Common myeloid progenitor, CD34-positive (primary cell): ENCODE data around the gene HS3ST2.
A peak's percentile ranks its signal among the peaks of the same experiment; 100 is the strongest.

Experiments
- CTCF ChIA-PET: fragments of 350-600 bp; sonication (Branson Sonifier 250); formaldehyde crosslinking; loops from one replicate; lab custom pipeline; 2021; ENCODE audit warnings: antibody characterized with exemption; lab: Charles Lee
- POLR2A ChIA-PET: fragments of 350-600 bp; sonication (Branson Sonifier 250); formaldehyde crosslinking; loops from one replicate; lab custom pipeline; 2021; ENCODE audit warnings: antibody characterized with exemption; lab: Charles Lee
- DNase-seq, 3 donors: peaks; one replicate each; pipeline versions ENCODE4 v3.0.0 to v3.0.0-alpha.2; 2013
- H3K27ac ChIP-seq, 2 experiments: 1 replicate in 1 of 2; 2 replicates in 1 of 2; pipeline ENCODE4 v1.7.0; 2013; ENCODE audit warnings: inconsistent platforms in 2 of 2, low read length in 2 of 2, mild to moderate bottlenecking in 2 of 2, low read depth in 1 of 2, moderate library complexity in 1 of 2; ENCODE audit not compliant: severe bottlenecking in 2 of 2, insufficient read depth in 1 of 2, poor library complexity in 1 of 2
- H3K27me3 ChIP-seq, 5 experiments: replicated peaks in 2 of 5; 1 replicate in 3 of 5; 2 replicates in 2 of 5; pipeline versions ENCODE4 v1.6.1 to v1.7.0; 2013; ENCODE audit warnings: low read length in 4 of 5, mild to moderate bottlenecking in 2 of 5, moderate library complexity in 2 of 5, inconsistent platforms in 1 of 5; ENCODE audit not compliant: insufficient read depth in 5 of 5, control insufficient read depth in 4 of 5
- H3K36me3 ChIP-seq, 4 experiments: 1 replicate in 2 of 4; 2 replicates in 2 of 4; pipeline versions ENCODE4 v1.6.1 to v1.7.0; 2013; ENCODE audit warnings: low read length in 3 of 4, control low read depth in 1 of 4, mild to moderate bottlenecking in 1 of 4; ENCODE audit not compliant: control insufficient read depth in 4 of 4, insufficient read depth in 4 of 4
- H3K4me1 ChIP-seq, 4 experiments: 1 replicate in 3 of 4; 2 replicates in 1 of 4; pipeline versions ENCODE4 v1.6.1 to v1.7.1; 2013; ENCODE audit warnings: low read length in 3 of 4, mild to moderate bottlenecking in 3 of 4, control low read depth in 1 of 4, inconsistent platforms in 1 of 4, moderate library complexity in 1 of 4; ENCODE audit not compliant: control insufficient read depth in 4 of 4, insufficient read depth in 4 of 4; ENCODE audit errors: control extremely low read depth in 1 of 4
- H3K4me3 ChIP-seq, 7 experiments: 1 replicate in 4 of 7; 2 replicates in 3 of 7; pipeline versions ENCODE4 v1.5.1 to v1.7.0; 2013; ENCODE audit warnings: mild to moderate bottlenecking in 7 of 7, low read length in 6 of 7, moderate library complexity in 6 of 7, inconsistent platforms in 2 of 7, low read depth in 2 of 7, control low read depth in 1 of 7; ENCODE audit not compliant: insufficient read depth in 4 of 7, control insufficient read depth in 1 of 7; ENCODE audit errors: extremely low read depth in 1 of 7
- H3K9me3 ChIP-seq, 5 experiments: 1 replicate in 4 of 5; 2 replicates in 1 of 5; pipeline versions ENCODE4 v1.6.1 to v1.7.1; 2013; ENCODE audit warnings: low read length in 4 of 5, mild to moderate bottlenecking in 2 of 5, inconsistent platforms in 1 of 5, low read depth in 1 of 5, moderate library complexity in 1 of 5; ENCODE audit not compliant: control insufficient read depth in 4 of 5, insufficient read depth in 2 of 5; ENCODE audit errors: control extremely low read depth in 1 of 5
- WGBS: methylation state at CpG from one replicate; pipeline ENCODE4 v1.1.5; 2013; ENCODE audit not compliant: insufficient coverage; 5-methylcytosine and 5-hydroxymethylcytosine counted together

The HS3ST2 gene

DNA sequence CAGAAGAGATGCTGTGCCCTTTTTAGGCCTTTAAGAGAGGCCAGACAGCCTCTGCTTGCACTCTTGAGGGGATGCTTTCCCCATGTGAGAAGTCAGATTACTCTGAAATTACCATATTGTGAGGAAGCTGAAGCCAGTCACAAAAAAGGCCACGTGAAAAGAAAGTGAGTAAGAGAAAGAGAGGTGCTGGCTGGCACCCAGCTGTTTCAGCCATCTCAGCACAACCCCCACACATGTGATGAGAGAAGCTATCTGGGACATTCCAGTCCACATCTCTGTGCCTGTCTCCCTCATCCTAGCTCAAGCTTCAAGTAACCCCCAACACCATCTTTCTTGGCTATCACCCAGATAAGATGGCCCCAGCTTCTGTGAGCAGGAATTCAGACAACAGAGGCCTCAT lies 131.4 kb downstream of the HS3ST2 start:
- no peak for DNase-seq
- ChIA-PET CTCF (no interaction called here), POLR2A (no interaction called here)
- Histone ChIP-seq H3K36me3 (no peaks in the 10 kb centered on the region), H3K4me1 (peaks cover 0 to 6% (median 2%) of the 10 kb centered on the region in 4 experiments), H3K4me3 (no peak overlapping the region), H3K9me3 (no peaks in the 10 kb centered on the region), H3K27me3 (peaks cover 9 to 52% (median 15%) of the 10 kb centered on the region in 5 experiments), H3K27ac (no peak overlapping the region)
- 40% methylated on average over 1 of the region's 1 CpG for WGBS

DNA sequence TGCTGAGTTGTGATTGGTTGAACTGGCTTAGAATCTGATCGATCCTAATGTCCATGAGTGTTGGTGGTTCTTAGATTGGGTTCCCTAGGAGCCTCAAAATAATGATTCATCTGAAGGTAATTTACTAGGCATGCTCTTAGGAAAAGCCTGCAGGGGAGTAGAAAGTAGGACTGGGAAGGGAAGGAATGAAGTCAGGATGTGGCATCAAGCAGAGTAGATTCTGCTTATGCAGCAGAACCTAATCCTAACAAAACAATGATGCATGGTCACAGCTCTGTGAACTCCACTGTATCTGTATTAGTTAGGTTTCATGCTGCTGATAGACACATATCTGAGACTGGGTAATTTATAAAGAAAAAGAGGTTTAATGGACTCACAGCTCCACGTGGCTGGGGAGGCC lies 132.5 kb downstream of the HS3ST2 start:
- H3K27ac ChIP-seq = no peak overlapping the region
- no peaks in the 10 kb centered on the region for H3K36me3 ChIP-seq
- ChIA-PET POLR2A (no interaction called here), CTCF (no interaction called here)
- H3K4me1 ChIP-seq = peaks cover 0 to 6% (median 2%) of the 10 kb centered on the region in 4 experiments
- H3K9me3 ChIP-seq = no peaks in the 10 kb centered on the region
- H3K4me3 ChIP-seq = no peak overlapping the region
- H3K27me3 ChIP-seq = peaks cover 9 to 53% (median 15%) of the 10 kb centered on the region in 5 experiments
- WGBS = 100% methylated on average over 1 of the region's 2 CpGs
- DNase-seq = no peak

DNA sequence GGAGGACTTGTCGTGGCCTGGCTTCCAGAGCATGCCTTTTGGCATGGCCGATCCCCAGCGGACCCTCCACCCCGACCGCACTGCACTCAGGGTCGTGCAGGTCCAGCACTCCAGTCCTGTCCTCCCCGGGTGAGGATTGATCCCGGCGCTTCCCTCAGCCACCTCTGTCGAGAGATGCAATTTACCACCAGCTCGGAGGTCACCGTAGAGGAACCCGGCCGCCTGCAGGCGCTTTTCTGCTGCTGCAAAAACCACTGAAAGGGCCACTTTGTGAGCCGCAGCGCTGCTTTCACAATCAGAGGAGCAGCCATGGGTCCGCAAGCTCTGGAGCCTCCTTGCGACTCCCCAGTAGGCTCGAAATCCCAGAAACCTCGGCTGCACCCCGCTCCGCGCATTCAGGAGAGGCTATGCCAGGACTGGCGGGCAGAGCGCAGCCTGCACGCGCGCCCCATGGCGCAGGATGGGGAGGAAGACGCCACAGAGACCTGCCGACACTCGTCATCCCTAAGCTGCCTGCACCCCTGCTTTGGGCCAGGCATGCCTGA lies 134.2 kb downstream of the HS3ST2 start:
- H3K36me3 ChIP-seq = no peaks in the 10 kb centered on the region
- POLR2A ChIA-PET = no interaction called here

DNA sequence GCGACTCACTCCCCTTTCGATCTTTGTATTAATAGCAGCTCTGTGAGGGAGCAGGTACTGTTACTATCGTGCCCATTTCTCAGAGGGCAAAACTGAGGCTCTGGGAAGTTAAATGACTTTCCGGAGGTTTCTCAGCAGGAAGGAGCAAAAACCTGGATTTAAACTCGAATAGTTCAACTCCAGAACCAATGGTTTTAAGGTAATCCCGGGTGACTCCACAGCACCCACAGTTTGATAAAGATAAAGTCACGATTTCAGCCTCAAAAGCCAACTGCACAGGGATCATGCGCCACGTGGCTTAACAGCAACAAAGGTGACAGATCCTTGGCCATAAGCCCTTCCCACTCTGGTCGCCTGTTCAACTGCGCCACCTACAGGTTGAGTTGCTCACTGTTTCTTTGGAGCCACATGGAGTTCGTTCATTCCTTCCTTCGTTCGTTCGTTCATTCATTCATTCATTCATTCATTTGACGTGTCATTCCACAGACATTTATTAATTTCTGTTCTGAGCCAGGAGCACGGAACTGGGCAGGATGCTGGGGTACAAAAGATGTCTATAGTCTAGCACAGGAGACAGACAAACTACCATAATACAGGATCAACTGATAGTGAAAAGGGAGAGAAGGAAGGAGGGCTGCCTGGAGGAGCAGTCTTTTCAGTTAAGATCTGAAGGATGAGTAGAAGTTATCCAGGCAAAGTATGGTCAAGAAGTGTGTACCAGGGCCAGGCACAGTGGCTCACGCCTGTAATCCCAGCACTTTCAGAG lies 134.8 kb downstream of the HS3ST2 start:
- ChIA-PET CTCF (no interaction called here), POLR2A (no interaction called here)
- peak; percentile 68 to 88 (median 88) for DNase-seq
- peak overlapping the region in 1 of 7 experiments; percentile 29 for H3K4me3 ChIP-seq
- H3K27ac ChIP-seq = no peak overlapping the region
- H3K27me3 ChIP-seq = peaks cover 7 to 50% (median 15%) of the 10 kb centered on the region in 5 experiments
- H3K9me3 ChIP-seq = no peaks in the 10 kb centered on the region
- 15% methylated on average over 15 of the region's 18 CpGs for WGBS
- H3K4me1 ChIP-seq = peaks cover 0 to 6% (median 2%) of the 10 kb centered on the region in 4 experiments
- no peaks in the 10 kb centered on the region for H3K36me3 ChIP-seq

More for the DNA sequence above, 134.2 kb downstream of the HS3ST2 start:
- CTCF ChIA-PET = no interaction called here
- H3K4me1 ChIP-seq = peaks cover 0 to 6% (median 2%) of the 10 kb centered on the region in 4 experiments
- no peak overlapping the region for H3K27ac ChIP-seq
- DNase-seq = peak; percentile 3 to 18 (median 15)
- H3K27me3 ChIP-seq = peaks cover 9 to 52% (median 15%) of the 10 kb centered on the region in 5 experiments
- peak overlapping the region in 2 of 7 experiments; percentile 21 to 29 for H3K4me3 ChIP-seq
- no peaks in the 10 kb centered on the region for H3K9me3 ChIP-seq
- WGBS = 11% methylated on average over 33 of the region's 33 CpGs

DNA sequence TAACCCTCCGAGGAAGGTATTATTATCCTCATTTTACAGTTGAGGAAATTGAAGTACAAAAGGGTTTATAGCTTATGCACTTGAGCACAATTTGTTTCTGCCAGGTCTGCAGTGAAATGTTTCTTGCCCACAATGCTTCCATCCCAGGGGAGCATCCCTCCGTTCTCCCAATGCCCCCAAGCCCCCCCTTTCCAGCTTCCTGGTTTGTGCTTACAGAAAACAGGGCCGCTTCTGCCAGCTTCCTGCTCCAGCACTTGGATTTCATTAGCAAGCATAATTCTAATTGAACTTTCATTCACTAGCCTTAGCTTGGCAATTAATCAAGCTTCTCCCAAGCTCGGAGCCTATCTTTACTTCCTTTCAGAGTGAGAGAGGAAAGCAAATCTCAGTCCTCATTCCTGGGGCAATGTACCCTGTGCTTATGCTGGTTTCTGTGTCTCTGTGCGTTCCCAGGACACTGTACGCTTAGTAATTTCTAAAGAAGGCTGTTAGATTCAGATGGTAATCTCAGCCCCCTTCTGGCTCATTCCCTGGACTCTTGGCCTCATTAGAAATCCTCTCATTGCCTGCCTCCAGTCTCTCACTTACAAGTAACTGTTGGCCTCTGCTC lies 141.6 kb downstream of the HS3ST2 start:
- Histone ChIP-seq H3K4me3 (no peak overlapping the region), H3K27ac (no peak overlapping the region), H3K4me1 (no peaks in the 10 kb centered on the region), H3K9me3 (no peaks in the 10 kb centered on the region), H3K36me3 (no peaks in the 10 kb centered on the region), H3K27me3 (peaks cover 0 to 27% (median 0%) of the 10 kb centered on the region in 5 experiments)
- no peak for DNase-seq
- ChIA-PET CTCF (no interaction called here), POLR2A (no interaction called here)
- WGBS = 43% methylated on average over 5 of the region's 6 CpGs

DNA sequence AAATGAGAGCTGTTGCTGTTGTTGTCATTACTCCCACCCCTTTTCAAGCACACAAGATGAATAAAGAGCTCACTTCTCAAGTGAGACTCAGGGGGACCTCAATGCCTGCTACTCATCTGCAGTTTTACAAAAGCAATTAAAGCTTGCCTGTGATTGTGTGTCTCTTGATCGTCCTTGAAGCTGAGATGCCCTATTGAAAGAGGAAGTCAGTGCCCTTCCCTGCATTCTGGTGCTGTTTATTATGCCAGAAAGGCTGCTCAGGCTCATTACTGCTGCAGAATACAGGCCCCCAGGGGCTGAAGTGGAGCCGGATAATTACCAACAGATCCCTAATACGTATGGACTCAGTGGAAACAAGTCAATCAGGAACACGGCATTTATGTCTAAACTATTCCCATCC lies 147.2 kb downstream of the HS3ST2 start:
- WGBS = 27% methylated on average over 2 of the region's 4 CpGs
- Histone ChIP-seq H3K27me3 (peaks cover 0 to 13% (median 2%) of the 10 kb centered on the region in 5 experiments), H3K9me3 (peaks cover 0 to 3% (median 0%) of the 10 kb centered on the region in 5 experiments), H3K36me3 (no peaks in the 10 kb centered on the region), H3K27ac (no peak overlapping the region), H3K4me1 (no peaks in the 10 kb centered on the region), H3K4me3 (no peak overlapping the region)
- CTCF ChIA-PET = no interaction called here
- POLR2A ChIA-PET = no interaction called here
- no peak for DNase-seq

DNA sequence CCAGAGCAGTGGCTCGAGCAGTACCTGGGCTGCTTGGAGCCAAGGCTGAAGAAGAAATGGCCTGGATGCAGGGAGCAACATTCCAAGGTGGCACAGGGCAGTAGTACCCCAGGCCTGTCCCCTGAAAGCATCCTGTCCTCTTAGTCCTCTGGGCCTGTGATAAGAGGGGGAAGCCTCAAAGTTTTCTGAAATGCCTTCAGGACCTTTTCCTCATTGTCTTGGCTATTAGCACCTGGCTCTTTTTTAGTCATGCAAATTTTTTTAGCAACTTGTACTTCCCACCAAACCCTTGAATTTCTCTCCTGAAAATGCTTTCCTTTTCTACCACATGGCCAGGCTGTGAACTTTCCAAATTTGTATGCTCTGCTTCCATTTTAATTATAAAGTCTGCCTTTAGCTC lies 148.9 kb downstream of the HS3ST2 start:
- H3K27me3 ChIP-seq = peaks cover 0 to 8% (median 2%) of the 10 kb centered on the region in 5 experiments
- peaks cover 0 to 3% (median 0%) of the 10 kb centered on the region in 5 experiments for H3K9me3 ChIP-seq
- no peak for DNase-seq
- no peaks in the 10 kb centered on the region for H3K36me3 ChIP-seq
- no peak overlapping the region for H3K27ac ChIP-seq
- no peak overlapping the region for H3K4me3 ChIP-seq
- ChIA-PET CTCF (interaction anchor here (0.8 kb wide), 1 partner anchor 64 kb away, joined by 3 read pairs; no protein-coding TSS in a partner anchor), POLR2A (no interaction called here)
- 91% methylated on average over 1 of the region's 1 CpG for WGBS
- H3K4me1 ChIP-seq = no peaks in the 10 kb centered on the region
